ENCODE measurements around the gene CD151. TPM values are rescaled to one million over a fixed set of nuclear protein-coding genes. Genes with fewer than 3 reads are reported as not detected.

Gene CD151
- polyA plus RNA-seq, 1 of the 3 experiments (the other 2 are of a cell fraction): 922 TPM

GRCh38 chr11:831118-831864 lies 1.5 kb upstream of the CD151 start:
- ChIA-PET POLR2A (interaction anchor here (1.2 to 2.2 kb wide), 3 partner anchors 10 to 12 kb away, joined by 5 to 9 read pairs (median 6); partner anchors contain the start of genes PNPLA2, POLR2L and TSPAN4), CTCF (interaction anchor here (0.8 to 2.3 kb wide), 4 partner anchors 11 to 27 kb away, joined by 3 to 9 read pairs (median 4); partner anchors contain the start of gene PNPLA2)
- peak overlapping the region in 1 of 2 experiments; percentile 81; a peak in 3 of 4 replicates for H3K4me3 ChIP-seq (ENCODE audit: low read depth in 2 of 2, low read length in 1 of 2)
- peak overlapping the region; percentile 80; the same call in 1 of the 2 replicates for H3K9ac ChIP-seq
- TF ChIP-seq TCF12 (IDR thresholded peaks at IDR 0.05): peak; percentile 44
- TF ChIP-seq FOSL2 (IDR thresholded peaks at IDR 0.05; ENCODE audit: borderline replicate concordance, low read depth): peak; percentile 57; the same call in 1 of the 2 replicates
- TF ChIP-seq YY1 (IDR thresholded peaks at IDR 0.05; ENCODE audit: low read depth): no peak
- TF ChIP-seq USF2 (IDR thresholded peaks at IDR 0.05; ENCODE audit: borderline replicate concordance, low read depth, low read length): no peak
- 0 out of 2 replicates have a peak, but pooled peaks have one; percentile 1 for TF ChIP-seq MXI1 (IDR thresholded peaks at IDR 0.05; ENCODE audit: low read depth, low read length)
- TF ChIP-seq FOXJ3 (CRISPR knock-in tag; IDR thresholded peaks at IDR 0.05): no peak
- peak; percentile 62 for TF ChIP-seq NFIC (IDR thresholded peaks at IDR 0.05; ENCODE audit: borderline replicate concordance)
- H3K79me2 ChIP-seq (ENCODE audit: insufficient read depth): peaks cover 50% of the 10 kb centered on the region
- H3K9me3 ChIP-seq: no peaks in the 10 kb centered on the region
- H3K27ac ChIP-seq (ENCODE audit: low read depth in 2 of 2, low read length in 1 of 2): peak overlapping the region in 1 of 2 experiments; percentile 65; a peak in 1 of 4 replicates
- H3K27me3 ChIP-seq (ENCODE audit: insufficient read depth): no peaks in the 10 kb centered on the region
- H3F3A ChIP-seq (replicated peaks; ENCODE audit: insufficient read depth): peaks cover 16% of the 10 kb centered on the region
- no peak overlapping the region for H2AFZ ChIP-seq (ENCODE audit: low read depth)
- H3K36me3 ChIP-seq (replicated peaks in 1 of 2; ENCODE audit: control insufficient read depth in 1 of 2, insufficient read depth in 2 of 2, low read length in 1 of 2): peaks cover 2 to 3% of the 10 kb centered on the region in 2 experiments
- H4K20me1 ChIP-seq (ENCODE audit: insufficient read depth): peaks cover 17% of the 10 kb centered on the region
- peak overlapping the region; percentile 100 for H3K4me2 ChIP-seq
- peaks cover 14 to 37% of the 10 kb centered on the region in 2 experiments; a peak in 2 of 4 replicates for H3K4me1 ChIP-seq (ENCODE audit: control insufficient read depth in 1 of 2, insufficient read depth in 2 of 2, low read depth in 1 of 2, low read length in 1 of 2)
- WGBS (ENCODE audit: low lambda C conversion rate): 60% methylated on average over 26 of the region's 31 CpGs
- H3K9me2 ChIP-seq: no peaks in the 10 kb centered on the region
- DNase-seq: no peak

- Histone ChIP-seq H3K4me1 (ENCODE audit: control insufficient read depth in 1 of 2, insufficient read depth in 2 of 2, low read depth in 1 of 2, low read length in 1 of 2) (peaks cover 14 to 37% of the 10 kb centered on the region in 2 experiments; a peak in 2 of 4 replicates), H3K36me3 (replicated peaks in 1 of 2; ENCODE audit: control insufficient read depth in 1 of 2, insufficient read depth in 2 of 2, low read length in 1 of 2) (peaks cover 7 to 10% of the 10 kb centered on the region in 2 experiments), H3K4me3 (ENCODE audit: low read depth in 2 of 2, low read length in 1 of 2) (peak overlapping the region; percentile 79 to 81), H3K9me2 (no peaks in the 10 kb centered on the region), H3K27me3 (ENCODE audit: insufficient read depth) (no peaks in the 10 kb centered on the region), H2AFZ (ENCODE audit: low read depth) (no peak overlapping the region), H3K9me3 (no peaks in the 10 kb centered on the region), H3K27ac (ENCODE audit: low read depth in 2 of 2, low read length in 1 of 2) (peak overlapping the region; percentile 65 to 82), H3K9ac (peak overlapping the region; percentile 80), H3K79me2 (ENCODE audit: insufficient read depth) (peaks cover 58% of the 10 kb centered on the region), H3K4me2 (peak overlapping the region; percentile 100), H3F3A (replicated peaks; ENCODE audit: insufficient read depth) (peaks cover 23% of the 10 kb centered on the region), H4K20me1 (ENCODE audit: insufficient read depth) (peaks cover 25% of the 10 kb centered on the region)
- 41% methylated on average over 7 of the region's 23 CpGs for WGBS (ENCODE audit: low lambda C conversion rate)
- POLR2A ChIA-PET: interaction anchor here (1.2 to 3.0 kb wide), 5 partner anchors 9 to 93 kb away, joined by 4 to 15 read pairs (median 9); partner anchors contain the start of genes PNPLA2 and TSPAN4
- no peak for DNase-seq
- no peak for TF ChIP-seq ELF1 (IDR thresholded peaks at IDR 0.05)
- no peak for TF ChIP-seq GATA2 (CRISPR knock-in tag; IDR thresholded peaks at IDR 0.05)
- no peak for TF ChIP-seq IRF3 (IDR thresholded peaks at IDR 0.05; ENCODE audit: low read depth, low read length)
- no peak for TF ChIP-seq REST (IDR thresholded peaks at IDR 0.05; ENCODE audit: low read depth, low read length)
- no peak for TF ChIP-seq MXI1 (IDR thresholded peaks at IDR 0.05; ENCODE audit: low read depth, low read length)
- no peak for TF ChIP-seq SMC3 (IDR thresholded peaks at IDR 0.05; ENCODE audit: low read depth, low read length)
- no peak for TF ChIP-seq MEF2A (IDR thresholded peaks at IDR 0.05; ENCODE audit: borderline replicate concordance, low read depth)
- no peak for TF ChIP-seq FOXM1 (IDR thresholded peaks at IDR 0.05; ENCODE audit: low read depth)
- no peak for TF ChIP-seq TEAD4 (IDR thresholded peaks at IDR 0.05; ENCODE audit: borderline replicate concordance, insufficient read depth)
- TF ChIP-seq RCOR1 (IDR thresholded peaks at IDR 0.05; ENCODE audit: low read length): no peak
- no peak for TF ChIP-seq NFIC (IDR thresholded peaks at IDR 0.05; ENCODE audit: borderline replicate concordance)
- CTCF ChIA-PET: interaction anchor here (0.8 to 2.3 kb wide), 4 partner anchors 13 to 93 kb away, joined by 3 to 9 read pairs (median 6); partner anchors contain the start of gene PNPLA2
Observed at GRCh38 chr11:831961-832528, 707 bp upstream of the CD151 start.

All from SK-N-SH (cell line).